Activated T-cell treated with anti-CD3 and anti-CD28 coated beads, Interleukin-2, amount 50 U/mL, for 4 hours (primary cell): ENCODE measurements around the gene ZNF766. TPM values are rescaled to one million over a fixed set of nuclear protein-coding genes. Genes with fewer than 3 reads are reported as not detected.
"Not testable (repeated sequence)": the region's sequence is repeated elsewhere in the genome, so short reads cannot be mapped to it uniquely, and the experiment has no call there.

ENCODE experiments used
- ATAC-seq, 2 donors: fragments of 200-7000 bp; cut with Tn5 transposase; one replicate each; pipeline ENCODE4 v1.10.0; 2021
- DNase-seq: peaks from one replicate; pipeline ENCODE4 v3.0.0-alpha.2; 2020
- H3K27me3 Mint-ChIP-seq: one replicate; pipeline ENCODE4 v1.8.0; 2021; ENCODE audit warnings: low read depth, mixed read lengths
- H3K36me3 Mint-ChIP-seq: one replicate; pipeline ENCODE4 v1.8.0; 2022; ENCODE audit warnings: mixed read lengths; ENCODE audit not compliant: insufficient read depth
- H3K4me1 Mint-ChIP-seq: one replicate; pipeline ENCODE4 v1.8.0; 2021; ENCODE audit warnings: low read depth, mixed read lengths
- H3K4me3 Mint-ChIP-seq: one replicate; pipeline ENCODE4 v1.8.0; 2021; ENCODE audit warnings: mild to moderate bottlenecking, moderate library complexity, mixed read lengths
- H3K9me3 Mint-ChIP-seq: one replicate; pipeline ENCODE4 v1.8.0; 2021; ENCODE audit warnings: mixed read lengths
- total RNA-seq, 3 donors: library from RNA; stranded (reverse); gene quantifications; one replicate each; pipeline ENCODE4 v1.2.1, GENCODE V29; 2021

Gene ZNF766
- total RNA-seq, 3 donors from 2014 or later: 13.1 to 15.9 (median 13.6) TPM

DNA sequence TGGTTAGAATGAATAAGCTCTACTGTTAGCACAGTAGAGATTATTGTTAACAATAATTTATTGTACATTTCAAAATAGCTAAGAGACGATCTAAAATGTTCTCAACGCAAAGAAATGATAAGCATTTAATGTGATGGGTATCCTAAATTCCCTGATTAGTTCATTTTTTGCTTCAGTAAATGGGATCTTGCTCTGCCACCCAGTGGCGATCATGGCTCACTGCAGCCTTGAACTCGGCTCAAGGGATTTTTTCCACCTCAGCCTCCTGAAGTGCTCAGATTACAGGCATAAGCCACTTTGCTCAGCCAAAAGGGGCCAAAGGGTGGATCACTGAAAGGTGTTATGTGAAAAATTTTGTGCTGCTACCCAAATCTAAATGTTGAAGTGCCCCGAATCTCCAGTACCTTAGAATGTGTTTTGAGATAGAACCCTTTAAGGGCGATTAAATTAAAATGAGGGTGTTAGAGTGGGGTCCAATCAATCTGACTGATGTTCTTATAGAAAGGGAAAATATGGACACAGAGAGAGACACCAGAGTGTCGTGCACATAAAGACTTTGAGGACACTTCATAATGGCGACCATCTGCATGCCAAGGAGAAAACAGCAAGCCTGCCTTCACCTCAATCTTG lies 31.5 kb upstream of the ZNF766 start:
- no peaks in the 10 kb centered on the region for H3K9me3 Mint-ChIP-seq
- no peaks in the 10 kb centered on the region for H3K36me3 Mint-ChIP-seq
- ATAC-seq: peak; percentile 51 to 56
- no peaks in the 10 kb centered on the region for H3K27me3 Mint-ChIP-seq
- H3K4me1 Mint-ChIP-seq: no peaks in the 10 kb centered on the region
- no peak overlapping the region for H3K4me3 Mint-ChIP-seq
- DNase-seq: peak; percentile 46

DNA sequence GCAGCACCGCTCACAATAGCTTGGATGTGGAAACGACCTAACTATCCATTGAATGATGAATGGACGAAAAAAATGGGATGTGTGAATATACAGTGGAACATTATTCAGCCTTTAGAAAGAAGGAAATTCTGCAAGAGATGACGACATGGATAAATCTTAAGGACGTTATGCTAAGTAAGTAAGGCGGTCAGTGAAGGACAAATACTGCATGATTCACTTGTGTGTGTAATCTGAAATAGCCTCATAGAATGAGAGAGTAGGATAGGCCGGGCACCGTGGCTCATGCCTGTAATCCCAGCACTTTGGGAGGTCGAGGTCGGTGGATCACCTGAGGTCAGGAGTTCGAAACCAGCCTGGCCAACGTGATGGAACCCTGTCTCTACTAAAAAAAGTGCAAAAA lies 25.4 kb upstream of the ZNF766 start:
- DNase-seq: no peak
- Mint-ChIP-seq H3K27me3 (no peaks in the 10 kb centered on the region), H3K4me3 (no peak overlapping the region), H3K36me3 (no peaks in the 10 kb centered on the region), H3K4me1 (no peaks in the 10 kb centered on the region), H3K9me3 (no peaks in the 10 kb centered on the region)
- no peak for ATAC-seq

DNA sequence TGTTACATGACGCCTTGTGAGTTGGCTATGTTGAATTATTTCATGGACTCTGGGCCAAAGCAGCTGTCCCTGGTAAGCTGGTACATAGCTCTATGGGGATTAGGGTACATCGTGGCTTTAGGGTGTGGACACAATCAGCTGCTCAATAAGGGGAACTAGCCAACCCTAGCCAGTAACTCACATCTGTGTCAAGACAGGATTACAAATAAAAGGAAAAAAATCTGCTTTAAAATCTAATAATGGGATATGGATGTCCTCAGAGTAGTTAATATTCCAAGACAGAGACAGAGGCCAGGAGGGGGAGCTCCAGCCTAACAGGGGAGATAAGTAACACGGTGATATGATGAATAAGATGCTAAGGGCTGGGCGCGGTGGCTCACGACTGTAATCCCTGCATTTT lies 21.1 kb upstream of the ZNF766 start:
- no peaks in the 10 kb centered on the region for H3K4me1 Mint-ChIP-seq
- peaks cover 3% of the 10 kb centered on the region for H3K9me3 Mint-ChIP-seq
- no peak overlapping the region for H3K4me3 Mint-ChIP-seq
- DNase-seq (peak; percentile 60), ATAC-seq (peak; percentile 63 to 69)
- no peaks in the 10 kb centered on the region for H3K36me3 Mint-ChIP-seq
- no peaks in the 10 kb centered on the region for H3K27me3 Mint-ChIP-seq

DNA sequence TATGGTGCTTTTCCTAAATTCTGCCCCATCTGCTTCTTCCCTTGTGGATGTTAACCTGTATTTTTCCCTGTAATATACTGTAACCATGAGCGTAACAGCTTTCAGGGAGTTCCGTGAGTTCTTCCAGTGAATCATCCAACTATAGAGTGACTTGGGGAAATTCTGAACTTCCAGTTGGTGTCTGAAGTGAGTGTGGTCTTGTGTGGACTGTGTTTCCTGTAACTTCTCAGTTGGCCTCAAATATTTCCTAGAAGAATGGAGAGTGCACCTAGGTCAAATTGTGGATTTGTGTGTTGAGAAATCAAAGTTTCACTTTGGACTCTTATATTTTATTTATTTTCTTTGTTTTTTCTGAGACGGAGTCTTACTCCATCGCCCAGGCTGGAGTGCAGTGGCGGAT lies 11.0 kb upstream of the ZNF766 start:
- H3K36me3 Mint-ChIP-seq: no peaks in the 10 kb centered on the region
- no peak for ATAC-seq
- H3K4me1 Mint-ChIP-seq: no peaks in the 10 kb centered on the region
- DNase-seq: no peak
- H3K9me3 Mint-ChIP-seq: peaks cover 5% of the 10 kb centered on the region
- H3K4me3 Mint-ChIP-seq: no peak overlapping the region
- H3K27me3 Mint-ChIP-seq: peaks cover 3% of the 10 kb centered on the region

DNA sequence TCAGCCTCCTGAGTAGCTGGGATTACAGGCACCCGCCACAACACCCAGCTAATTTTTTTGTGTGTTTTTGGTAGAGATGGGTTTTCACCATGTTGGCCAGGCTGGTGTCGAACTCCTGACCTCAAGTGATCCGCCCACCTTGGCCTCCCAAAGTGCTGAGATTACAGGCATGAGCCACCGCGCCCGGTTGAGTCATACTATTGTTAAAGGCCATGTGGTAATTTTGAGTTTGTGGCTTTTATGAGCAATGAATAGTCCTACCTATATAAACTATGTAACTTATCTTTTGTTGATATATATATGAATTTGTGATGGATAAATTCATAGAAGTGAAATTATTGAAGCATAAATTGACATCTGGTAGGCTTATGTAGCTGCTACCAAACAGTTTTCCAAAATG lies 3.8 kb upstream of the ZNF766 start:
- not testable (repeated sequence) for DNase-seq, ATAC-seq, H3K27me3 Mint-ChIP-seq, H3K9me3 Mint-ChIP-seq, H3K4me1 Mint-ChIP-seq, H3K36me3 Mint-ChIP-seq, H3K4me3 Mint-ChIP-seq

DNA sequence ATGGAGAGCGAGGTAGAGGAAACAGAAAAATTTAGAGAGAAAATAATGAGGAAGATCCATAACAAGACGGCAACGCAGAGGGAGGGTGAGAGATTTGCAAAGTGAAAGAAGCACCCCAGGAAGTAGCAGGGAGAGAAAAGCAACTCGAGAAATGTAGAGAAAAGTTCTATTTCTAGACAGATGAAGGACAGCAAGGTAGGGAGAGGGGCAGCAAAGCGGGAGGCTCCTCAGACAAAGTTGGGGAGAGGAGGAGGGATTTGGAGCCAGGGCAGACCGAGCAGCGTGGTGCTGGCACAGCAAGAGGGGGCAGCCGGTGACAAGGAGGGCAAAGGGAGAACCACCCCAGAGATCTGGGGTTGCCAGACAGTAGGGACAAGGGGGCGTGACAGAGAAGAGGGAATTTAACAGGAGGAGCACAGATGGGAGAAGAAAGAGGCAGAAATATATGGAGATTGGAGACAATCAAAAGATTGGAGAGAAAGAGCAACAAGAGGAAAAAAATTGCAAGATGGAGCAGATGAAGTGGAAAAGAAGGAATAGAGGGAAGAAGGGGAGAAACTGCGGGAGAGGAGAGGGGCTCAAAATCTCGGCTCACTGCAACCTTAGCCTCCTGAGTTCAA lies 989 bp downstream of the ZNF766 start:
- DNase-seq: no peak
- peaks cover 35% of the 10 kb centered on the region for H3K36me3 Mint-ChIP-seq
- H3K9me3 Mint-ChIP-seq: peaks cover 15% of the 10 kb centered on the region

DNA sequence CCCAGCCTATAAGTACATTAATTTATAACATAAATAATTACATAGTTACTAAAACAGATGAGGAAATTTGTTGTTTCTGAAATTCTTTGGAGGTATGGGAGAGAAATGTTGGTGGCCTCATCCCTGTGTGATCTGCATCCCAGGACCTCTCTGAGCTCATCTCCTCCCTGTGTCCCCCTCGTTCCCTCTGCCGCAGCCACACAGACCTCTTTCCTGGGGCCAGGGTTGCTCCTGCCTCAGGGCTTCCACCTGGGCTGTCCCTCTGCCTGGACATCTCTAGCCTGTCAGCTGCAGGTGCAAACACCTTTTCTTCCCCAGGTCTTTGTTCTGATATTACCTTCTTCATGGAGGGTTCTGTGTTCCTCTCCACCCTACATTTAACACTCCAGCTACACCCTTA lies 3.9 kb downstream of the ZNF766 start:
- Mint-ChIP-seq H3K27me3 (no peaks in the 10 kb centered on the region), H3K36me3 (peaks cover 56% of the 10 kb centered on the region), H3K4me1 (peaks cover 58% of the 10 kb centered on the region), H3K9me3 (peaks cover 18% of the 10 kb centered on the region), H3K4me3 (no peak overlapping the region)
- ATAC-seq: no peak
- no peak for DNase-seq

More for the DNA sequence above, 989 bp downstream of the ZNF766 start:
- no peak for ATAC-seq
- H3K27me3 Mint-ChIP-seq: no peaks in the 10 kb centered on the region
- peak overlapping the region; percentile 97 for H3K4me3 Mint-ChIP-seq
- peaks cover 39% of the 10 kb centered on the region for H3K4me1 Mint-ChIP-seq

DNA sequence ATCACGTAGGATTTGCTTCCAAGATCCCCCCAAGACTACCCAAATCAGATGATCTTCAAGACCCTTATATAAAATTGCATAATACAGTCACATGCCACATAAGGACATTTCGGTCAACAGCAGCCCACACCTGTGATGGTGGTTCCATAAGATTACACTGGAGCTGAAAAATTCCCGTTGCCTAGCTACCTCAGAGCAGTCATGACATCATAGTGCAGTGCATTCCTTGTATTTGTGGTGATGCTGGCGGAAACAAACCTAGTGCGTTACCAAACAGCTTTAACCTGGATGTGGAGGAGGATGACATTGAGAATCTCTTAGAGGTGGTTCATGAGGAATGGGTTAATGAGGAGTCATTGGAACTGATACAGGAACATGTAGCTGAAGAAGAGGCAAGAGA lies 4.8 kb downstream of the ZNF766 start:
- peaks cover 64% of the 10 kb centered on the region for H3K36me3 Mint-ChIP-seq
- H3K9me3 Mint-ChIP-seq: peaks cover 25% of the 10 kb centered on the region
- ATAC-seq (no peak), DNase-seq (no peak)
- no peaks in the 10 kb centered on the region for H3K27me3 Mint-ChIP-seq
- H3K4me3 Mint-ChIP-seq: no peak overlapping the region
- peaks cover 65% of the 10 kb centered on the region for H3K4me1 Mint-ChIP-seq

DNA sequence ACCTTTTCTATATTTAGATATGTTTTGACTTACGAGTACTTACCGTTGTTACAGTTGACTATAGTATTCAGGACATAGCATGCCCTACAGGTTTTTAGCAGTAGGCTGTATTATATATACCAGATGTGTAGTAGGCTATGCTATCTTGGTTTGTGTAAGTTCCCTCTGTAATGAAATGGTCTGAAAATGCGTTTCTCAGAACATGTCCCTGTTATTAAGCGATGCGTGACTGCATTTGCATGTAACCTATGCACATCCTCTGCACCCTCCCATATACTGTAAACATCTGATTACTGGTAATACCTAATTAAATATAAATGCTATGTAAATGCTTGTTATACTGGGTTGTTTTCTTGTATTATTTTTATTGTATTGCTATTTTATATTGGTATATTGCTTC lies 6.6 kb downstream of the ZNF766 start:
- DNase-seq (no peak), ATAC-seq (no peak)
- H3K9me3 Mint-ChIP-seq: peaks cover 28% of the 10 kb centered on the region
- H3K4me1 Mint-ChIP-seq: peaks cover 55% of the 10 kb centered on the region
- no peaks in the 10 kb centered on the region for H3K27me3 Mint-ChIP-seq
- H3K4me3 Mint-ChIP-seq: no peak overlapping the region
- peaks cover 65% of the 10 kb centered on the region for H3K36me3 Mint-ChIP-seq

DNA sequence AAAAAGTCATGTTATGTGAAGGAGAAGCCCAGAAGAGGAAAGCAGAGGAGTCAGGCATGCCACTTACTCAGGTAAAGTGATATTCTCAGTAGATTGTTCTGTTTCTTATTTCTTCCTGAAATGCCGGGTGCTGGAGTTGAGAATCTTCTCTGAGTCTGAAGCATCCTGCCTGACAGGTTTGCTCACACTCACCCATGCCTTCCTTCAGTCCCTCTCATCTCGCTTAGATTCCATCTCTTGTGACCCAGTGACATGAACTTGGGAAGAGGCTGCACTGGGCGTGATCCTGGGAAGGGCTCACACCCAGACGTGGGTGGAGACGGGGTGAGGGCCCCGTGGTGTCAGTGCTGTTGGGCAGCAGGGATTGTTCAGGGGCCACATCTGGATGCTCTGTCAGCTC lies 8.1 kb downstream of the ZNF766 start:
- Mint-ChIP-seq H3K4me1 (peaks cover 45% of the 10 kb centered on the region), H3K9me3 (peaks cover 24% of the 10 kb centered on the region), H3K4me3 (no peak overlapping the region)

DNA sequence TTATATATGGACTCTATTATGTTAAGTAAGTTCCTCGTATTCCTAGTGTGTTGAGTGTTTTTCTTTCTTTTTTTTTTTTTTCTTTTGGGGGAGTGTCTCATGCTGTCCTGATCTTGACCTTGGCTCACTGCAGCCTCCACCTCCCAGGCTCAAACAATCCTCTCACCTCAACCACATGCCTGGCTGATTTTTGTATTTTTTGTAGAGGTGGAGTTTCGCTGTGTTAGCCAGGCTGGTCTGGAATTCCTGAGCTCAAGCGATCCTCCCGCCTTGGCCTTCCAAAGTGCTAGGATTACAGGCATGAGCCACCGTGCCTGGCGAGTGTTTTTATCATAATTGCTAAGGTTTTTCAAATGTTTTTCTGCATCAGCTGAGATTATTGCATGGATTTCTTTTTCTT lies 16.9 kb downstream of the ZNF766 start:
- no peaks in the 10 kb centered on the region for H3K4me1 Mint-ChIP-seq
- no peak overlapping the region for H3K4me3 Mint-ChIP-seq
- H3K36me3 Mint-ChIP-seq: peaks cover 82% of the 10 kb centered on the region
- peaks cover 45% of the 10 kb centered on the region for H3K9me3 Mint-ChIP-seq
- DNase-seq (no peak), ATAC-seq (no peak)
- no peaks in the 10 kb centered on the region for H3K27me3 Mint-ChIP-seq

More for the DNA sequence above, 8.1 kb downstream of the ZNF766 start:
- no peaks in the 10 kb centered on the region for H3K27me3 Mint-ChIP-seq
- ATAC-seq (no peak), DNase-seq (no peak)
- peaks cover 64% of the 10 kb centered on the region for H3K36me3 Mint-ChIP-seq

DNA sequence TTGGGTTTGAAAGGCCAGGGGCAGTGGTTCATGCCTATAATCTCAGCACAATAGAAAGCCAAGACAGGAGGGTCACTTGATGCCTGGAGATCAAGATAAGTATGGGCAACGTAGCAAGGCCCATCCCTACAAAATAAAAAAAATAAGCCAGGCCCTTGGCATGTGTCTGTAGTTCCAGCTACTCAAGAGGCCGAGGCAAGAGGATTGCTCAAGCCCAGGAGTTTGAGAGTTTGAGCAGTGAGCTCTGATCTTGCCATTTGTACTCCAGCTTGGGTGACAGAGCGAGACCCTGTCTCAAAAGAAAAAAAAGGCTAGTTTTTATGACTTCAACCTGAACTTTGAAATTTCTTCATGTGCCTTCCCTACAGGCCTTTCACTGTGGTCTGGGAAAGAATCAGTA lies 22.4 kb downstream of the ZNF766 start:
- peaks cover 38% of the 10 kb centered on the region for H3K36me3 Mint-ChIP-seq
- H3K9me3 Mint-ChIP-seq: peaks cover 36% of the 10 kb centered on the region
- no peak for DNase-seq
- peaks cover 2% of the 10 kb centered on the region for H3K4me1 Mint-ChIP-seq
- H3K4me3 Mint-ChIP-seq: no peak overlapping the region
- ATAC-seq: no peak
- no peaks in the 10 kb centered on the region for H3K27me3 Mint-ChIP-seq

DNA sequence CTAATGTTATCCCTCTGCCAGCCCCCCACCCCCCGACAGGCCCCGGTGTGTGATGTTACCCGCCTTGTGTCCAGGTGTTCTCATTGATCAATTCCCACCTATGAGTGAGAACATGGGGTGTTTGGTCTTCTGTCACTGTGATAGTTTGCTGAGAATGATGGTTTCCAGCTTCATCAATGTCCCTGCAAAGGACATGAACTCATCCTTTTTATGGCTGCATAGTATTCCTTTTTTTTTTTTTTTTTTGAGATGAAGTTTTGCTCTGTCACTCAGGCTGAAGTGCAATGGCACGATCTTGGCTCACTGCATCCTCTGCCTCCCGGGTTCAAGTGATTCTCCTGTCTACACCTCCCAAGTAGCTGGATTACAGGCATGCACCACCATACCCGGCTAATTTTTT lies 23.6 kb downstream of the ZNF766 start:
- H3K4me1 Mint-ChIP-seq: peaks cover 11% of the 10 kb centered on the region
- DNase-seq, ATAC-seq, H3K4me3 Mint-ChIP-seq, H3K27me3 Mint-ChIP-seq: not testable (repeated sequence)
- H3K36me3 Mint-ChIP-seq: peaks cover 30% of the 10 kb centered on the region
- peaks cover 33% of the 10 kb centered on the region for H3K9me3 Mint-ChIP-seq

DNA sequence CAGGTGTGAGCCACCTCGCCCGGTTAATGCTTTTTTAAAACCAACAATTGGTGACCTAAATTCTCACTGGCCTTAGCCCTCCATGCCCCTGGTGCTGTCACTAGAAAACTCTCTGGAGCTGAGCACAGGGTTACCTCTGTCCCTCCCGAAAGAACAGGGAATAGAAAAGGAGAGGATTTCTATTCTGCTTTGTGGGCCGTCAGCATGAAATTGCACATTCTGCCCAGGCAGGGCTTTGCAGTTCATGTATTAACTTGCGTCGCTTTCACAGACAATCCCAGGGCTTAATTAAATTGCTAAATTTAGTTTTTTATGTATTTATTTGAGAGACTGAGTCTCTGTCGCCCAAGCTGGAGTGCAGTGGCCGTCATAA lies 27.0 kb downstream of the ZNF766 start:
- H3K4me1 Mint-ChIP-seq: peaks cover 16% of the 10 kb centered on the region
- peak overlapping the region; percentile 79 for H3K4me3 Mint-ChIP-seq
- DNase-seq: no peak
- ATAC-seq: no peak
- H3K36me3 Mint-ChIP-seq: peaks cover 36% of the 10 kb centered on the region
- H3K9me3 Mint-ChIP-seq: peaks cover 34% of the 10 kb centered on the region
- no peaks in the 10 kb centered on the region for H3K27me3 Mint-ChIP-seq

DNA sequence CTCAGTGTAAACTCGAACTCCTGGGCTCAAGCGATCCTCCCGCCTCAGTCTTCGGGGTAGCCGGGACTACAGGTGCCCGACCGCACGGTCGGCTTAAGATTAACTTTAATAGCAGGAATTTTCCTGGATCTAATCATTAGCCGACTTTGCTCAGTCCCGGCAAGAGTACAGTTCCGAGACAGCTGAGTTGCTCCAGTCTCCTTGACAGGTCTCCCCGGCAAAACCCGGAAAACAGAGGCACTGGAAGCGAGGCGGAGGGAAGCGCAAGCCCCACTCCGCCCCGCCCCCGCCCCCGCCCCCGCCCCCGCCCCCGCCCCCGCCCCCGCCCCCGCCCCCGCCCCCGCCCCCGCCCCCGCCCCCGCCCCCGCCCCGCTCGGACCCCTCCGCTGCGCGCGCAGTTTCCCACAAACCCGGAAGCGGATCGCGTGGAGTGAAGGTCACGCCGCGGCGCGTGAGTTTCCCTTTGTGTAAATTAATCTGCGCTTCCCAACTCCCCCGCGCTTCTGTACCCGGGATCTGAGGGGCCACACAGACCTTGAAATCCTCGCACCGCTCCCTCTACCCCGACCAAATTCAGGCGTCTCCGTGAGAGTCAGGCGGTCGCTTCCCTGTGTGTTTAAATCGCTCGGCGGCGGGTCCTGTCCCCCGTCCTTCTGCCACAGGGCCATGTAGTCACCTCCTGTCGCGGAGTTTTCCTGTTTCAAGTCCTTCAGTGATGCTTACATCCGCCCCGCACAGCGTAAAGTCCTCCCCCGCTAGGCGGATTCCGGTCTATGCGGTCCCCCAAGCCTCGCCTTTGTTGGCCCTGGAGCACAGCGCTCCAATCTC lies 27.6 kb downstream of the ZNF766 start, which contains the start of gene ZNF480:
Gene ZNF480, plus strand, starts transcription at position 397 of the 828 bp plus-strand sequence. CDS start 3,244 bp downstream, outside the sequence.
- Mint-ChIP-seq H3K9me3 (peaks cover 37% of the 10 kb centered on the region), H3K36me3 (peaks cover 40% of the 10 kb centered on the region), H3K27me3 (no peaks in the 10 kb centered on the region), H3K4me3 (peak within 1 kb of the TSS; percentile 94), H3K4me1 (peaks cover 16% of the 10 kb centered on the region)
- ATAC-seq: peak; percentile 90 to 92
- peak; percentile 82 for DNase-seq
